CD4-positive, alpha-beta T cell treated with Interleukin-15 for 4 hours (primary cell): Measurements from ENCODE around the gene PIH1D2.
A peak's percentile ranks its signal among the peaks of the same experiment; 100 is the strongest.
"Not testable (repeated sequence)": the region's sequence is repeated elsewhere in the genome, so short reads cannot be mapped to it uniquely, and the experiment has no call there.

Experiments used
- DNase-seq: peaks from one replicate; pipeline ENCODE4 v3.0.0-alpha.2; 2020; ENCODE audit warnings: low spot score

The PIH1D2 gene

DNA sequence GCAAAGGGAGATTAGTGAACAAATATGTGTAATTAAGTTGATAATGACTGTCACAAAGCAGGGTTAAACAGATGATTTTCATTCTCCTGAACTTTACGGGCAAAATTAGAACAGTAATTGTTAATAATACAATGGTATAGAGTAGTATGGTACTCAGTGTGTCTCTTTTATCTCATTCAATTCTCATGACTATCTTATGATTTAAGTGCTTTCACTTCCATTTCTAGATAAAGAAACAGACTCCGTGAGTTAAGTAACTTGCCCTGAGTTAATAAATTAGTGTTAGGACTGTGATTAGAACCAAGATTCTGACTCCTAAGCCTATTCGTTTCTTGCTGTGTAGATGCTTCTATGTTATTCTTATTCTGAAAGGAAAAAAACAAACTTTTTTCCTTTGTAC lies 22.0 kb downstream of the PIH1D2 start:
- no peak for DNase-seq

DNA sequence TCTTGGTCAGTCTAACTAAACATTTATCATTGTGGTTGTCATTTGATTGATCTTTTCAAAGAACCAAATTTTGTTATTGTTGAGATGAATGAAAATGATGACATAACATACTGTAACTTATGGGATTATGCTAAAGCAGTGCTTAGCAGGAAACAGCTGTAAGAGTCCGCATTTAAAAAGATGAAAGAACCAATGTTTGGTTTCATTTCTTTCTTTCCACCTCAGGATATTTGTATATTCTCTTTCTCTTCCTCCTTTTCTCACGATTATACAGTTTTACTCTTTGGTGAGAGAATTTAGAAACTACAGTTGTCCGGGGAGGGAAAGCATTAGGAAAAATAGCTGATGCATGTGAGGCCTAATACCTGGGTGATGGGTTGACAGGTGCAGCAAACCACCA lies 23.1 kb downstream of the PIH1D2 start:
- no peak for DNase-seq

DNA sequence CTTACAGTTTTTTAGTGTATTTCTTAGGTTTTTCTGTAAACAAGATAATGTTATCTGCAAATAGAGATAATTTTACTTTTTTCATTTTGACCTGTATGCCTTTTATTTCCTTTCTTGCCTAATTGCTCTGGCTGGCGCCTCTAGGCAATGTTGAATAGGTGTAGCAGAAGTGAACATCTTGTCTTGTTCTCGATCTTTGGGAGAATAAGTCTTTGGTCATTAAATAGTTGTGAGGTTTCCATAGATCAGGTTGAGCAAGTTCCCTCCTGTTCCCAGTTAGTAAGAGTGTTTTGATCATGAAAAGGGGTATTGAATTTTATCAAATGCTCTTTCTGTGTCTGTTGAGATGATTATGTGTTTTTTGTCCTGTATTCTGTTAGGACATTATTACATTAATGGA lies 24.0 kb downstream of the PIH1D2 start:
- DNase-seq = no peak

DNA sequence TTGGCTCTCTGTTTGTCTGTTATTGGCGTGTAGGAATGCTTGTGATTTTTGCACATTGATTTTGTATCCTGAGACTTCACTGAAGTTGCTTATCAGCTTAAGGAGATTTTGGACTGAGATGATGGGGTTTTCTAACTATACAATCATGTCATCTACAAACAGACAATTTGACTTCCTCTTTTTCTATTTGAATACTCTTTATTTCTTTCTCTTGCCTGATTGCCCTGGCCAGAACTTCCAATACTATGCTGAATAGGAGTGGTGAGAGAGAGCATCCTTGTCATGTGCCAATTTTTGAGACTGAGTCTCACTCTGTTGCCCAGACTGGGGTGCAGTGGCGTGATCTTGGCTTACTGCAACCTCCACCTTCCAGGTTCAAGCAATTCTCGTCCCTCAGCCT lies 25.6 kb downstream of the PIH1D2 start:
- not testable (repeated sequence) for DNase-seq

DNA sequence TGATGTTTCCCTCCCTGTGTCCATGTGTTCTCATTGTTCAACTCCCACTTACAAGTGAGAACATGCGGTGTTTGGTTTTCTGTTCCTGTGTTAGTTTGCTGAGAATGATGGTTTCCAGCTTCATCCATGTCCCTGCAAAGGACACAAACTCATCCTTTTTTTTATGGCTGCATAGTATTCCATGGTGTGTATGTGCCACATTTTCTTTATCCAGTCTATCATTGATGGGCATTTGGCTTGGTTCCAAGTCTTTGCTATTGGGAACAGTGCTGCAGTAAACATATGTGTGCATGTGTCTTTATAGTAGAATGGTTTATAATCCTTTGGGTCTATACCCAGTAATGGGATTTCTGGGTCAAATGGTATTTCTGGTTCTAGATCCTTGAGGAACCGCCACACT lies 27.2 kb downstream of the PIH1D2 start:
- DNase-seq = not testable (repeated sequence)

DNA sequence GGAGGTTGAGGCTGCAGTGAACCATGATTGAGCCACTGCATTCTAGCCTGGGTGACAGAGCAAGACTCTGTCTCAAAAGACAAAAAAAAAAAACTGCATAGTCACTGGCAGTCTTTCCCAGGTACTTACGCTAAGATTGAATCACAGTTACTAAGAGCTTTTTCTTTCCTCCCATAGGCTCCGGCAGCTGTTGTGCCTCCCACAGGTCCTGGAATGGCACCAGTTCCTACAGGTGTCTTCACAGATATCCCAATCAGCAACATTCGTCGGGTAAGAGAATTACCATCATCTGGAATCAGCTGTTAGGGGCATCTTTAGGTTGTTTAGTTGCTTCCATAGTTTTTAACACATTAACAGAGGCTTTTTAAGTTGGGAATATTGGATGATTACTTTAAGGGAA lies 28.9 kb downstream of the PIH1D2 start:
- DNase-seq = no peak

DNA sequence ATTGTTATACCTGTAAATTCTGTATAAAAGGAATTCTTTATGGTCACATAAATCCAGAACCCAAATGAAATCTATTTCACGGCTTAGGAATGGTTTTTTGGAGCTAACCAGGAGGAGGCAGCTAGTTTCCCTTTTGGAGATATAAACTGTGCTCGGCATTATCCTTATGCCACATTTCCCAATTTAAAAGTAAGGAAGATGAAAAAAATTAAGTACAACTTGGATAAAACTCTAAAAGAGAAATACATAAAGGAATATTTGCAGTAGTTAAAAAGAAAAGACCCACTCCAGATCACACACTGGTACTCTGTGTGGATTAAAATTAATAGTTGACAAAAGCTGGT lies 30.9 kb downstream of the PIH1D2 start:
- DNase-seq = no peak

DNA sequence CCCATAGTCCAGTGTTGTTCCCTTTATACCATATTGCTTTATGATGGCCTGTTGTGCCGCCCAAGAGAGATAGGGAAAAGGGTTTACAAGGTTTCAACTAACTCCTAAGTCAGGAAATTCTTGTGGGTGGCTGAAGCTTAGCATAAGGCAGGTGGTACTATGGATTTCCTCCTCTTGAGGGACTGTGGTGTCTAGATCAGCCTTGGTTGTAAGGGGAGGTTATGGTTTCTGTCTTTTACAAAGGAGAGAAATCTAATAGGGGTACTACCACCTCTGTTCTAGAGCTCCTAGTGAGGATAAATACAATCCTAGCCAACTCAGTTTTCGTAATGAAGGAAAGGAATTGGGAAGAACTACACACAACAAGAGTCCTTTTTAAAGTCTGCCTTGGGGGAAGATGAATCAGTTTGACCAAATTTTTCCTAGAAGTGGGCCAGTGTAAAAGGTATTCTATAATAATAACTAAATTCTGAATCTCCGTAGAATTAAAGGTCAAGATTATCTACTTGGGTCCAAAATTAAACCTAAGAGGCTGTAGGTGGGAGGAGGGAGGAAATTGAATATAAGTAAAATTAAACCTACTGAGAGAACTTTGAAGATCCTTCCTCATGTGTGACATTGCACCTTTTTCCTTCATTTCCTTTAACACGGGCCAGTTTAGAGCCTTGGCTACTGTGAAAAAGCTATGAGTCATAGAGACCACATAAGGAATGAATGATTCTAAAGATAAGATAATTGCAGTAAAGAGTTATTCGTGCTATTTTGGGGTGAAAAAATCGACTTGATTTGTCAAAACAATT lies 31.5 kb downstream of the PIH1D2 start:
- no peak for DNase-seq

DNA sequence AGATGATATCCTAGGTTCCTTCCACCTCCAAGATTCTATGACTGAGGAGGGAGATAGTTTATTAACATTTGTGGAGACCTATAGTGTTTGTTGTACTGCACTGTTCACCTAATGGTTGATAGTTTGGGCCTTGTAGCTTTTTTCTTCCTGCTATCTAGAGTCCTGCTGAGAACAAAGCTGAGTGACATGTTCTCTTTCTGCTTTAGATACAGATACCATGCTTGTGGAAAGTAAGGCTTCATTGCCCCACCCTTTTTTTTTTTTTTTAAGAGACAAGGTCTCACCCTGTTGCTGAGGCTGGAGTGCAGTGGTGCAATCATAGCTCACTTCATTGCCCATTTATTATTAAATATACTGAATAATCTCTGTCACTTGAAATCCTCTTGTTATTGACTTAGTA lies 36.3 kb downstream of the PIH1D2 start:
- no peak for DNase-seq

DNA sequence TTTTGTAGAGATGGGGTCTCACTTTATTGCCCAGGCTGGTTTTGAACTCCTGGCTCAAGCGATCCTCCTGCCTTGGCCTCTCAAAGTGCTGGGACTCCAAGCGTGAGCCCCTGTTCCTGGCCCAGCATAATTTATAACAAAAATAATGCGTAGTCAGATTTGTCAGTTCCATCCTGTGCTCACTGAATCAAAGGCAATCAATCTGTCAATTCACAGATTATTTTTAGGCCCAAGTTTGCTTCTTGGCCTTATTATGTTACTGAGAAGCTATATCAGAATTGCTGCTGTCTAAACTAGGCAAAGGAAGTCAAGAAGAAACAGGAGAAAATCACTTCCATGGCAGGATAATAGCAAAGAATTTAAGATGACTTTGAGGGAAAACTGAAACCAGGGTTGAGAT lies 39.9 kb downstream of the PIH1D2 start:
- no peak for DNase-seq

DNA sequence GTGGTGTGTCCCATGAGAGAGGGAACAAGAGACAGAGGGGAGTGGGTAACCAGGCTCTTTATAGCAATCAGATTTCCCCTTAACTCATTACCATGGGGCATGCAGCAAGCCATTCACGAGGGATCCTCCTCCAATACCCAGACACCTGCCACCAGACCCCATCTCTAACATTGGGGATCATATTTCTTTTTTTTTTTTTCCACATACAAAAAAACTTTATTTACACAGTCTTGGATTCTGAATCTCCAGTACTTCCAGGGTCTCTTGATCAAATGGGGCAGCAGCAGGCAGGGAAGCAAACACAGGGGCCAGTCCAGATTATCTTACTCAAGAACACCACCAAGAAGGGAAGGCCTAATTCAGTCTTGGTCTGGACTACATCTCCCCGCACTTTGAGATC lies 44.4 kb downstream of the PIH1D2 start:
- no peak for DNase-seq

DNA sequence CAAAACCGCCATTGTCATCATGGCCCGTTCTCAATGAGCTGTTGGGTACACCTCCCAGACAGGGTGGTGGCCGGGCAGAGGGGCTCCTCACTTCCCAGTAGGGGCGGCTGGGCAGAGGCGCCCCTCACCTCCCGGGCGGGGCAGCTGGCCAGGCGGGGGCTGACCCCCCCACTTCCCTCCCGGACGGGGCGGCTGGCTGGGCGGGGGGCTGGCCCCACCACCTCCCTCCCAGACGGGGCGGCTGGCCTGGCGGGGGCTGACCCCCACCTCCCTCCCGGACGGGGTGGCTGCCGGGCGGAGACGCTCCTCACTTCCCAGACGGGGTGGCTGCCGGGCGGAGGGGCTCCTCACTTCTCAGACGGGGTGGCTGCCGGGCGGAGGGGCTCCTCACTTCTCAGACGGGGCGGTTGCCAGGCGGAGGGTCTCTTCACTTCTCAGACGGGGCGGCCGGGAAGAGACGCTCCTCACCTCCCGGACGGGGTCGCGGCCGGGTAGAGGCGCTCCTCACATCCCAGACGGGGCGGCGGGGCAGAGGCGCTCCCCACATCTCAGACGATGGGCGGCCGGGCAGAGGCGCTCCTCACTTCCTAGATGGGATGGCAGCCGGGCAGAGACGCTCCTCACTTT lies 46.9 kb downstream of the PIH1D2 start:
- DNase-seq = not testable (repeated sequence)

DNA sequence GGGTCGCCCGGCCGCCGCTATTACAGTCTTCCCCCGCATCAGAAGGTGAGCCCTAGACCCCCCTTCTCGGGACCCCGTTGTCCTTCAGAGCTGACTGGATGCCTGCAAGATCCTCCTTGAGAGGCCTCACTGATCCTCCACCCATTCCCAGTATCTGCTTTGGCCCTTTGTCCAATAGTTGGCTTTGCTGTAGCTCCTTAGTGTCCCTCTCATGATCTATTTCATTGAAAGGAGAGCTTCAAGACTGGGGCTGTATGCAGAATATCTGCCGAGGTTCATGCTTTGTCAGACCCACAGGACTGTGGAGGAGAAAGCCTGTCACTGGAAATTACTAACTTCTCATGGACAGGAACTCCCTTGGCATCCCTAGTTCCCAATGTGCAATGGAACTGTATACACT lies 48.1 kb downstream of the PIH1D2 start:
- DNase-seq = no peak

DNA sequence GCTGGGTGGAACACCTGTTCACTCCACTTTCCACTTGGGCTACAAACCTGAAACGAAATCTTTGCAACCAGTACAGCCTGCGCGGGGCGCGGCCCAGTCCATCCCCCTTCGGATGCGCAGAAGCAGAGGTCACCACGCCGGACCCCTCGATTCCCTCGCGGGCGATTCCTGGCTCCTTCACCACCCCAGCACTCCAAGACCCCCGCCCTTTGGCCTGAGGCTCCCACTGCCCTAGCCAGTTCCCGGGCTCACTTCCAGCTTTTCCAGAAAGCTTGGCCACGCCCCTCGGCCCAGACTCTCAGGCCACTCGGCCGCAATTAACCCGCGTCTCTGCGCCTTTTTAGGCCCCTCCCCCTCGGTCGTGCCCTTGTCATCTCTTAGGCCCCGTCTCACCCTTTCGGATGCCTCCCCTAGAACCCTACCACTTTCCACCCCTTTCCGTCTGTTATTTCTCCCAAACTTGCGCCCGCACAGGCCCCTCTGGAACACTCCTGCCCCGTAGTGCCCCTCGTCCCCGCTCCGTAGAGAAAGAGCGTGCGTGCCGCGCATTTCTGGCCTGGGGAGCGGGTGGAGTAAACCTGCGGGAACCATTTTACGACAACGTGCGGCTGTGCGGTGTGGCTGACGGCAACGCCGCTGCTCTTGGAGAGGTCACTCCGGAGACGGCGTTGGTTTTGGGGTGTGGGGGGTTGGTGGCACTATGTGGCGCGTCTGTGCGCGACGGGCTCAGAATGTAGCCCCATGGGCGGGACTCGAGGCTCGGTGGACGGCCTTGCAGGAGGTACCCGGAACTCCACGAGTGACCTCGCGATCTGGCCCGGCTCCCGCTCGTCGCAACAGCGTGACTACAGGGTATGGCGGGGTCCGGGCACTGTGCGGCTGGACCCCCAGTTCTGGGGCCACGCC lies 48.8 kb downstream of the PIH1D2 start, which contains the start of gene DLAT:
TSS of gene DLAT (plus strand) at position 636 of the 906 bp plus-strand sequence. CDS start at position 701, 65 bp downstream.
- peak; percentile 83 for DNase-seq

DNA sequence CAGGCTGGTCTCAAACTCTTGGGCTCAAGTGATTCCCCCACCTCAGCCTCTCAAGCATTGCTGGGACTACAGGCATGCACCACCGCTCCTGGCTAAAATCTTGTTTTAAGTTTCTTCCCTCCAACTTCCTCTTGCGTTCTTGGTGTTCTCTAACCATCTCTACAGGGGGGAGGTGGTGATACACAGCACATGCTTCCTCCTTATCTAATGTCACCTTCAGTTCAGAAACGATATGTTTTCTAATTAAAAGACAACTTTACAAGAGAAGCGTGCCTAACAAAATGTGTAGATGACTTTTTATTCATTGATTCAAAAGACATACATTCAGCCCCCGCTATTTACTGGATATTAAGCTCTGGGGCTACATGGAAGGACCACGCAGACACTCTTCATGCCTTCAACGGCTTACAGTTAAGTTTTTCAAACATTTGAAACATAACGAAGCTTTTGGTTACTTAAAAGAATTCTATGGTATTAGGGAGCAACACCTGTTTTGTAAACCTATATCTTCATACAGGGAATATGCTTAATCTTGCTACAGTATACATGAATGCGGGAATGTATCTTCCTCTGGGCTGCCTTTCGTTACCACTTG lies 49.5 kb downstream of the PIH1D2 start:
- DNase-seq = peak; percentile 7

DNA sequence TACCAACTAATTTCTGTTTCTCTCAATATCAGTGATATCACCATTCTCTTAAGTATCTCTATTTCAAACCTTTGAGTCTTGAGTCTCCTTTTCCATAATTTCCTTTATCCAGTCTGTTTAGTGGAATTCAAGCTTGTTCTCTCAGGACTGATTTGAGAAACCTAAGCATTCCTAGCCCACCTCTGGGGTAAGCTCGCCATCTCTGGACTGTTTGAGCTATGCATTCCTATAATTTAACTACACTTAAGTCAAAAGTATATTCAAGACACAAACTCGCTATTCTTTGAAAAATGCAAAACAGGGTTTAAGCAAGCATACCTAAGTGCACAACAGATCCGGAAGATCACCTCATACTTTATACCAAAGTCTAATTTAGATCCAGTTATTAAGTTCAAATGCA lies 50.7 kb downstream of the PIH1D2 start:
- no peak for DNase-seq

DNA sequence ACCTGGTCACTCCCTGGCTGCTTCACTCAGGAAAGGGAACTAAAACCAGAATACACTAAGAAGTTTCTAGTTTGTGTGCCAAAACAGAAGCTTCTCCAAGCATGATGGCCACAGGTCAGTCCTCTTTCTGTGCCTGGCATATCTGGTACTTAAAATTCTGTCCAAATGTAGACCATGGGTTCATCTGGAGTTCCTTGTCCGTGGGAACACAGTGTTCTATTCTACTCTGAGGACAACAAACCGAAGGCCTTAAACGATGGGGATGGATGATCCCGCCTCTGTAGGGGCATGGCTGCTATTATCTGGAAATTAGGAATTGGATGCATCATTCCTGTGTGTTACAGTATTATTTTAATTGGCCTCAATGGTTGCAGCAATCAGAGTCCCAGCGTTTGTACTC lies 54.8 kb downstream of the PIH1D2 start:
- DNase-seq = no peak
